OCI-LY3 (cell line): ENCODE measurements around the gene LDHAL6B.

Experiments used
- EZH2phosphoT487 ChIP-seq: fragments of 200-600 bp; shearing (Covaris generic); IDR thresholded peaks from 2 replicates; pipeline ENCODE4 v1.6.1; 2018; ENCODE audit warnings: antibody characterized with exemption, mixed run types, low read depth
- TF ChIP-seq, protein P1 (sequence below): fragments of 200-600, 300-600 bp; sonication (generic); IDR thresholded peaks from 2 replicates; pipeline ENCODE4 v1.5.1; 2014; ENCODE audit warnings: antibody characterized with exemption, low read length, low read depth

GRCh38 chr15:59205839-59206622, 612 bp upstream of the LDHAL6B start:
- TF ChIP-seq, protein P1, sequence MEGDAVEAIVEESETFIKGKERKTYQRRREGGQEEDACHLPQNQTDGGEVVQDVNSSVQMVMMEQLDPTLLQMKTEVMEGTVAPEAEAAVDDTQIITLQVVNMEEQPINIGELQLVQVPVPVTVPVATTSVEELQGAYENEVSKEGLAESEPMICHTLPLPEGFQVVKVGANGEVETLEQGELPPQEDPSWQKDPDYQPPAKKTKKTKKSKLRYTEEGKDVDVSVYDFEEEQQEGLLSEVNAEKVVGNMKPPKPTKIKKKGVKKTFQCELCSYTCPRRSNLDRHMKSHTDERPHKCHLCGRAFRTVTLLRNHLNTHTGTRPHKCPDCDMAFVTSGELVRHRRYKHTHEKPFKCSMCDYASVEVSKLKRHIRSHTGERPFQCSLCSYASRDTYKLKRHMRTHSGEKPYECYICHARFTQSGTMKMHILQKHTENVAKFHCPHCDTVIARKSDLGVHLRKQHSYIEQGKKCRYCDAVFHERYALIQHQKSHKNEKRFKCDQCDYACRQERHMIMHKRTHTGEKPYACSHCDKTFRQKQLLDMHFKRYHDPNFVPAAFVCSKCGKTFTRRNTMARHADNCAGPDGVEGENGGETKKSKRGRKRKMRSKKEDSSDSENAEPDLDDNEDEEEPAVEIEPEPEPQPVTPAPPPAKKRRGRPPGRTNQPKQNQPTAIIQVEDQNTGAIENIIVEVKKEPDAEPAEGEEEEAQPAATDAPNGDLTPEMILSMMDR, result no peak
- TF ChIP-seq EZH2phosphoT487, result no peak
